Adipose tissue (tissue), 3 donors: ENCODE data around the gene CYP4A11. TPM values are rescaled to one million over a fixed set of nuclear protein-coding genes. Genes with fewer than 3 reads are reported as not detected.
"Not testable (repeated sequence)": the region's sequence is repeated elsewhere in the genome, so short reads cannot be mapped to it uniquely, and the experiment has no call there.

ENCODE experiments used
- H3K27ac ChIP-seq: one replicate; pipeline ENCODE4 v1.5.1; 2013; ENCODE audit warnings: low read depth, low read length
- WGBS, 3 donors: extraction: QIAGEN DNeasy Blood & Tissue Kit; methylation state at CpG; one replicate each; pipeline ENCODE4 v1.1.7; 2013; 5-methylcytosine and 5-hydroxymethylcytosine counted together
- polyA plus RNA-seq, 3 donors: library from polyadenylated mRNA; stranded (reverse); fragments of 200-250 nt; gene quantifications; one replicate each; pipeline ENCODE4 v1.2.3, GENCODE V29; 2013
- donor health status: healthy with polysubstance abuse.
- donor health status: Bipolar disorder and iron deficiency.
- donor health status: healthy.

CYP4A11 gene, protein sequence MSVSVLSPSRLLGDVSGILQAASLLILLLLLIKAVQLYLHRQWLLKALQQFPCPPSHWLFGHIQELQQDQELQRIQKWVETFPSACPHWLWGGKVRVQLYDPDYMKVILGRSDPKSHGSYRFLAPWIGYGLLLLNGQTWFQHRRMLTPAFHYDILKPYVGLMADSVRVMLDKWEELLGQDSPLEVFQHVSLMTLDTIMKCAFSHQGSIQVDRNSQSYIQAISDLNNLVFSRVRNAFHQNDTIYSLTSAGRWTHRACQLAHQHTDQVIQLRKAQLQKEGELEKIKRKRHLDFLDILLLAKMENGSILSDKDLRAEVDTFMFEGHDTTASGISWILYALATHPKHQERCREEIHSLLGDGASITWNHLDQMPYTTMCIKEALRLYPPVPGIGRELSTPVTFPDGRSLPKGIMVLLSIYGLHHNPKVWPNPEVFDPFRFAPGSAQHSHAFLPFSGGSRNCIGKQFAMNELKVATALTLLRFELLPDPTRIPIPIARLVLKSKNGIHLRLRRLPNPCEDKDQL
- polyA plus RNA-seq: under 1 TPM in 1 of 3 donors, not detected in 2; 0.03 TPM

DNA sequence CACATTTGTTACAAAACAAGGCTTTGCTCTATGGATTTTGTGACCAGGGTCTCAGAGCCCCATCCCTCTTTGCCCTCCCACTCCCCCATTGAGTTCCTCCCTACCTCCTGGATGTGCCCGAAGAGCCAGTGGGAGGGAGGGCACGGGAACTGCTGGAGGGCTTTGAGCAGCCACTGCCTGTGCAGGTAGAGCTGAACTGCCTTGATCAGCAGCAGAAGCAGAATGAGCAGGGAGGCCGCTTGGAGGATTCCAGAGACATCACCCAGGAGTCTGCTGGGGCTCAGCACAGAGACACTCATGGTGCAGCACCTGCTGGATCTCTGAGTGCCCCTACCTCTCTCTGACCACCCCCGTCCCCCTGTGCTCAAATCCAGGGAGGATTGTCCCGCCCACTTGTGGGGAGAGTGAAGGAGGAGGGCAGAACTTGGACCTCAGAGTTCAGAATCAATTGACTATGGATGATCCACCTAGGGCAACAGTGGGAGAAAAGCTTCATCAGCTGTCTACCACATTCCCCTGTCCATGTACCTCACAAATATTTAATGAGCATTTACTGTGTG, at the start of gene CYP4A11:
TSS of gene CYP4A11 (minus strand) at position 342 of the 560 bp plus-strand sequence. CDS start at position 299, 43 bp downstream.
- WGBS, 3 donors: 66 to 77% (median 72%) methylated on average over 5 of the region's 5 CpGs
- no peak within 1 kb of the TSS for H3K27ac ChIP-seq

DNA sequence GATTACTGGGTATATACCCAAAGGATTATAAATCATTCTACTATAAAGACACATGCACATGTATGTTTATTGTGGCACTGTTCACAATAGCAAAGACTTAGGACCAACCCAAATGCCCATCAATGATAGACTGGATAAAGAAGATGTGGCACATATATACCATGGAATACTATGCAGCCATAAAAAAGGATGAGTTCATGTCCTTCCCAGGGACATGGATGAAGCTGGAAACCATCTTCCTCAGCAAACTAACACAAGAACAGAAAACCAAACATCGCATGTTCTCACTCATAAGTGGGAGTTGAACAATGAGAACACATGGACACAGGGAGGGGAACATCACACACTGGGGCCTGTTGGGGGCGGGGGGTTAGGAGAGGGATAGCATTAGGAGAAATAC, 49.3 kb upstream of the CYP4A11 start:
- not testable (repeated sequence) for H3K27ac ChIP-seq
- 77 to 93% (median 87%) methylated on average over 2 of the region's 2 CpGs for WGBS, 3 donors

DNA sequence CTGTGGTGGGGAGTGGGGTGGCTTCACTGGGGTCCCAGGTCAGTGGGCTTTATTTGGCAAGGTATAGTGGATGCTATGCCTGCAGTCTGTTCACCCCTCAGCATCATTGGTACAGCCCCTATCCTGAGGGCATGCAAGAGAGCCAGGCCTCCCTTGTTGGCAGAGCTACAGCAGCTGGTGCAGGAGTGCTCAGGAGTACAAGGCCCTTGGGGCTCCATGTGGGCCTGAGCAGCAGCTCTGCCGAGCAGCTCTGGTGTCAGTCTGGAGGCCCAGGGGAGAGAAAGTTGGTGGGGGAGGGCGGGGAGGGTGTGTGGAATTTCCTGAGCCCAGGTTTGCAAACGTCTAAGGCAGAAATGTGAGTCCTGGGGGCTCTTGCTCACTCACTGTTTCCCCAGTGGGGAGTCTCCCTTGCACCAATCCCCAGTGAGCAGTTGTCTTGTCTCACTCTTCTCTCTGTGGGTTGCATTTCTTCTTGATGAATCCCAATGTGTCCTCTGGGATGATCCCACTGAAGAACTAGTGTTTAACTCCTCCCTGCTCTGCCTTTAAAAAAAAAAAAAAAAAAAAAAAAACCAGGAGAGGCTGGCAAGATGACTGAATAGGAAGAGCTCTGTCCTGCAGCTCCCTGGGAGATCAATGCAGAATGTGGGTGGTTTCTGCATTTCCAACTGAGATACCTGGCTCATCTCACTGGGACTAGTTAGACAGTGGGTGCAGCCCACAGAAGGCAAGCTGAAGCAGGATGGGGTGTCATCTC, 42.7 kb upstream of the CYP4A11 start:
- WGBS, 3 donors: 35 to 43% (median 39%) methylated on average over 3 of the region's 3 CpGs
- no peak overlapping the region for H3K27ac ChIP-seq

DNA sequence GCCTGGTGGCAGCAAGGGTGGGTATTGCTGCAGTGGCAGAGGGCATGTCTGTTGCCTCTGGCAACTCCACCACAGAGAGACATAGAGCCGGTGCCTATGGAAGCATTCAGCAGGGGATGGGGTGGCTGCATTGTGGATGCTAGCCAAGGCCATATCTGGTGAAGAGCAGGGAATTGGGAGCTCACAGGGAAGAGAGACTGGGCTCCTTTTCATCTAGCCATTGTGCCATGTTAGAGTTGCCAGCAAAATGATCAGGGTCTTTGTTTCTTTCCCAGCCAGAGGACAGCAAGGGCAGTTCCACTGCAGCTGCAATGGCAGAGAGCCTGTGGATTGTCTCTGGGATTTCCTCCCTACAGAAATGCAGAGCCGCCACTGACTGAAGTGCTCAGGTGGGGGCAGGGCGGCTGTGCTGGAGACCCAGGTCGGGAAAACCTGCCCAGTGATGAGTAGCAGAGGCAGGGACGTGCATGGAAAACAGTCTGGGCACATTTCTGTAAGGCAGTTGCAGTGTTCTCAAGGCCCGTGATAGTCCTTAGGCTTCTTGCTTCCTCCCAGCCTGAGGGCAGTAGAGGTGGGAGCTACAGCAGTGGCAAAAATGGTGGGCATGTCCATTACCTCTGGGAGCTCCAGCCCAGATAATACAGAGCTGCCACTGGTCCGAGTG, 42.0 kb upstream of the CYP4A11 start:
- WGBS, 3 donors: 43 to 52% (median 50%) methylated on average over 7 of the region's 7 CpGs
- no peak overlapping the region for H3K27ac ChIP-seq

DNA sequence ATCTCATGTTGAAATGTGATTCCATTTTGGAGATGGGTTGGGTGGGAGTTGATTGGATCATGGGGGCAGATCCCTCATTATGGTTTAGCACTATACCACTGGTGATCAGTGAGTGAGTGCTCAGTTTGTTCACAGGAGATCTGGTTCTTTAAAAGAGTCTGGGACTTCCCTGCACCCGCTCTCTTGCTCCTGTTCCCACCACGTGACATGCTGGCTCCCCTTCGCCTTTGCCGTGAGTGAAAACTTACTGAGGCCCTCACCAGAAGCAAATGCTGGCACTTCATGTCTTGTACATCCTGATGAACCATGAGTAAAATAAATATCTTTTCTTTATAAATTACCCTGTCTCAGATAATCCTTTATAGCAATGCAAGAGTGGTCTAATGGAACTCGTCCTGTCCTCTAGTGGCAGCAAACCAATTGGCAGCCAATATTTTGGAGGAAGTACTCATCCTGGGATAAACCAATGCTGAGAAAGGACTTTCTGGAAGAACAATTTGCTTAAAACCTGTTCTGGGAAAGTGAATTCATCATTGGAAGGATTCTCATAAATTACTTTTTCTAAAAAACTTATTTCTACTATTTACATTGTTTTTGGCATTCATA, 27.8 kb upstream of the CYP4A11 start:
- WGBS, 3 donors: 68 to 71% (median 69%) methylated on average over 5 of the region's 5 CpGs

DNA sequence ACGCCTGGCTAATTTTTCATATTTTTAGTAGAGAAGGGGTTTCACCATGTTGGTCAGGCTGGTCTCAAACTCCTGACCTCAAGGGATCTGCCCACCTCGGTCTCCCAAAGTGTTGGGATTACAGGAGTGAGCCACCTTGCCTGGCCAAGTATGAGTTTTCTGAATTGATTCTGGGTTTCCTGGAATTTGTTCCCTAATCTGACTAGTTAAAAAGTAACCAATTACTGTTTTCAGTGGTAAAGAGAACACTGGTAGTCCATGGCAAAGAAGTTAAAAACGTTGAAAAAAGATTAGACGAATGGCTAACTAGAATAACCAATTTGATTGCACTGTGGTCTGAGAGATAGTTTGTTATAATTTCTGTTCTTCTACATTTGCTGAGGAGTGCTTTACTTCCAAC, 21.0 kb upstream of the CYP4A11 start:
- WGBS, 3 donors: 44 to 66% (median 65%) methylated on average over 4 of the region's 4 CpGs
- H3K27ac ChIP-seq: not testable (repeated sequence)

More for the DNA sequence above, 27.8 kb upstream of the CYP4A11 start:
- no peak overlapping the region for H3K27ac ChIP-seq

DNA sequence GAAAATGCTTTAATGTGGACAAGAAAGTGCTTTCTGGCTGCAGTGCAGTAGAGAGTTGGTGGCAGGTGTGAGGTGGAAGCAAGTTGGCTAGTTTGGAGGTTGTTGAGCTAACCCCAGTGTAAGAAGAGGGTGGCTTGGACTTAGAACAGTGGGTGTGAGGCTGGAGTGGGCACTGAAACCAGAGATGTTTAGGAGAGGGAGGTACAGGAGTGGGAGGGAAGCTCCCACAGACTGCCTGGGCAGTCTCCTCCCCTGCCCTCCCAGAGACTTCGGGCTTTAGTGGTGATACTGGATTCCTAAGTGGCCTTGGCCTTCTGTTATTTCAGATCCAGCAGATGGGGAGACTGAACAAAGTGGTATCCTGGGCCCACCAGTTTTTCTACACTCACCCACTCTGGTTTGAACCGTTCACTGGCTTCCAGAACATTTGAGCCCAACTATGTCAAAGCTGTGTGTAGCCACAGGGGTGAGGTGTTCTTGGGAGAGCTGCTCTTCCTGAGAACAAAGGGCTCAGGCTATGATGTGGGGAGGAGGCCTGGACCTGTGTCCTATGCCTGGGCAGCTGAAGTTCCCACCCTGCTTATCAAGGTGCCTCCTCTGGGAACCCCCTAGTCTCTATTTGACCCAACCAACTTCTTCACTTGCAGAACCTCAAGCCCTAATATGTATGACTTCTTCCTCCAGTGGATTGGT, 19.9 kb upstream of the CYP4A11 start:
- H3K27ac ChIP-seq: no peak overlapping the region
- 81 to 86% (median 82%) methylated on average over 2 of the region's 2 CpGs for WGBS, 3 donors

DNA sequence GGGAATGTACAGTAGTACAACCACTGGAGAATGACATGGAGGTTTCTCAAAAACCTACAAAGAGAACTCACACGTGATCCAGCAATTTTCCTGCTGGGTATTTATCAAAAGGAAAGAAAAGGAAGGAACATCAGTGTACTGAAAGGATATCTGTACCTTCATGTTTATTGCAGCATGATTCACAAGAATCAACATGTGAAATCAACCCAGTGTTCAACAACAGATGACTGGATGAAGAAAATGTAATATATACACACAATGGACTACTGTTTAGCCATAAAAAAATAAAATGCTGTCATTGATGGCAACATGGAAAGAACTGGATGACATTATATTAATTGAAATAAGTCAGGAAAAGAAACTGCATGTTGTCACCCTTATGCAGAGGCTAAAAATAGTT, 19.0 kb upstream of the CYP4A11 start:
- H3K27ac ChIP-seq: no peak overlapping the region
- WGBS, 3 donors: 36 to 50% (median 44%) methylated on average over 1 of the region's 1 CpG

DNA sequence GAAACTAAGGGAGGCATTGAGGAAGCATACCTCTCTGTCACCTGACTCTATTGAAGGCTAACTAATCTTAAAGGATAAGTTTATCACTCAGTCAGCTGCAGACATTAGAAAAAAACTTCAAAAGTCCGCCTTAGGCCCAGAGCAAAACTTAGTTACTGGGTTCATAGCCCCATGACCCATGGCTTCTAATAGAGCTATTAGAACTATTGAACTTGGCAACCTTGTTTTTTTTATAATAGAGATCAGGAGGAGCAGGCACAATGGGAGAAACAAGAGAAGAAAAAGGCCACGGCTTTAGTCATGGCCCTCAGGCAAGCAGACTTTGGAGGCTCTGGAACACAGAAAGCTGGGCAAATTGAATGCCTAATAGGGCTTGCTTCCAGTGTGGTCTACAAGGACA, 13.8 kb upstream of the CYP4A11 start:
- not testable (repeated sequence) for H3K27ac ChIP-seq
- WGBS, 3 donors: 75 to 85% (median 82%) methylated on average over 2 of the region's 2 CpGs

DNA sequence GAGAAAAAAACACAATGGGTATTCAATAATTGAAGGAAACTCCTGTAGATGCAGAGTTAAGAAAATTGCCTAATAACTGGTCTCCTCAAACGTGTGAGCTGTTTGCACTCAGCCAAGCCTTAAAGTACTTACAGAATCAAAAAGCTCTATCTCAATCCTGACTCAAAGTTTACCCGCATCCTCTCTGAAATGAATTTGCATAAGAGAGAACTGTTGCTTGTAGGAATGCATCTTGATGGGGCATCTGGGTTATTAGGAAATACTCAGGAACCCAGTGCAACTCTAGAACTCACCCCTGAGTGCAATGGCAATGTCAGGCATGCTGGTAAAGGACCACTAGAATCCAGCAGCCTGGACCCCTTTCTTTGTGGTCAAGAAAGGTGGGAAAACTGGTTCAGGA, 12.6 kb upstream of the CYP4A11 start:
- H3K27ac ChIP-seq: not testable (repeated sequence)
- 40 to 66% (median 52%) methylated on average over 2 of the region's 2 CpGs for WGBS, 3 donors

DNA sequence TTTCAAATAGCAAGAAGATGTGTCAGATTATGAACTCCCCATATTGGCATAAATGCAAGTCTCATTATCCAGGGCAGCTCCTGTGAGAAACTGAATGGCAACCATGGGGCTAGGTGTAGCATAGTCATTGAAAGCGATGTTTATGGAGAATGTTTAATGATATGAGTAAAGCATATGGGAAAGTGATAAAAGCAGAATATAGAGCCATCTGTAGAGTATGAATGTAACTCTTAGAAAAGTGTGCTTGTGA, 8.1 kb upstream of the CYP4A11 start:
- 98 to 100% (median 100%) methylated on average over 1 of the region's 1 CpG for WGBS, 3 donors

DNA sequence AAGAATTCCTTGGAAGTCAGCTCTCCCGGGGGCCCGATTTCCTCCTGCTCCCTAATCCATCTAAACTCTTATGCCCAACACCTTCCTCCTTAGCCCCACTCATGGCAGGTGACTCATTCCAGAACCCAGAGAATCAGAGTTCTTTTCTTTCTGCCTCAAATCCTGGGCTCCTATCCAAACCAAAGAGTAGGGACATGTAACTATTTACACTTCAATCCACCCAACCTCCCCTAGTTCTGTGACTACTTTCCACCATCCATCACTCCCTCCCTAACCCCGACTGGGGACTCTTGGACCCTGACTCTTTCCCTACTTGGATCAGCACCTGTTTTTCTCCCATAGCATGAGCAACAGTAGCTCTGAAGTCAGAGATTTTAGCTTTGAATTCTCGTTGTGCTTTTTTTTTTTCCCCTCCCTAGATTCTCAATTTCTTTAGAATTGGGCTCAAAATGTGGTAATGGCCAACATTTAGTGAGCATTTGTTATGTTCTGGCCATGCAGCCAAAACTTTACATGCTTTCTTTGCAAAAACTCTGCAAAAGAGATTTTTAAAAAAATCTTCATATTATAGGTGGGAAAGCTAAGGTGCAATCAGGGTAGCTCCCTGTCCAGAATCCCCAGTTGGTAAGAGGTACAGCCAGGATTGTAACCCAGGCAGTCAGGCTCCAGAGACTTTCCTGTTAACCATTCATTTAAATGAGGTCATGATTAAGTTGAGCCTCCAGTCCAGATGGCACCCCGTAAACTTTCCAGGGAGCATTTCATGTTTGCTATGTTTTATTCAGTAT, 7.5 kb upstream of the CYP4A11 start:
- WGBS, 3 donors: 38 to 46% (median 45%) methylated on average over 4 to 5 of the region's 5 CpGs

More for the DNA sequence above, 8.1 kb upstream of the CYP4A11 start:
- not testable (repeated sequence) for H3K27ac ChIP-seq

DNA sequence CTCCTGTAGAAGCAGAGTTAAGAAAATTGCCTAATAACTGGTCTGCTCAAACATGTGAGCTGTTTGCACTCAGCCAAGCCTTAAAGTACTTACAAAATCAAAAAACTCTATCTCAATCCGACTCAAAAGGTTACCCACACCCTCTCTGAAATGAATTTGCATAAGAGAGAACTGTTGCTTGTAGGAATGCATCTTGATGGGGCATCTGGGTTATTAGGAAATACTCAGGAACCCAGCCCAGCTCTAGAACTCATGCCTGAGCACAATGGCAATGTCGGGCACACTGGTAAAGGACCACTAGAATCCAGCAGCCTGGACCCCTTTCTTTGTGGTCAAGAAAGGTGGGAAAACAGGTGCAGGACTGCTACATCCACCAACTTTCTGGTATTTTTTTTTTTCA, 6.4 kb upstream of the CYP4A11 start:
- WGBS, 3 donors: 36 to 50% (median 40%) methylated on average over 2 of the region's 2 CpGs
- not testable (repeated sequence) for H3K27ac ChIP-seq

More for the DNA sequence above, 7.5 kb upstream of the CYP4A11 start:
- no peak overlapping the region for H3K27ac ChIP-seq

DNA sequence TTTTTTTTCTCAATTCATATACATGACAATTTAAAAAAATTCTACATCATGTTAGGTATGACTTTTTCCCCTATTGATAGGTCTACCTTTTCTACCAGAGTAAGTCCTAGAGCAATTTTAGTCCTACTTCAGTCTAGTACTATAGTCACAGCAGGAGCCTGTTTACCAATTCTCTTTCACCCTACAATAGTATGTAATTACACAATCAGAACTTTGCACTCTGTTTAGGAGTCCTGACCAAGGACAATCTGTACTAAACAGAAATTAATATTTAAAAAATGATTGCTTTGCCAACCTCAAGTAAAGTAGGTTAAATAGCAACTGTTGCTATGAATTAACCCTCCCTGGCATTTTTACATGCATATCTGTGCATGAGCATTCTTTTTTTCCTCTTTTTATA, 810 bp upstream of the CYP4A11 start:
- no peak overlapping the region for H3K27ac ChIP-seq

DNA sequence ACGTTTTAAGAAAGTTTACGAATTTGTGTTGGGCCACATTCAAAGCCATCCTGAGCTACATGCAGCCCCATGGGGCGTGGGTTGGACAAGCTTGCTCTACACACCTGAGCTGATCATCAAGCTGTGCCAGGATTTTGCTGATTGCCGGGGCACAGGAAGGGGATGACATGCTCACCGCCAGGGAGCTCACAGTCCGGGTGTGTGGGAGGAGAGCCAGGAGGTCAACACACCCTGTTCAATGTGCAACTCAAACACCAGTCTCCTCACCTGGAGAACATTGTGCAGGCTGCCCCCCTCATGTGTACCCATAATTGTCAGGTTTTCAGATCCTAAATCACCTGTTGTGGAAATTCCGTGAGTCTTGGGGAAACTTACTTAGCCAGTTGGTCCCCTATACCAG, 969 bp downstream of the CYP4A11 start:
- H3K27ac ChIP-seq: no peak overlapping the region
- 60 to 75% (median 69%) methylated on average over 7 of the region's 7 CpGs for whole genome bisulfite sequencing, 3 donors

DNA sequence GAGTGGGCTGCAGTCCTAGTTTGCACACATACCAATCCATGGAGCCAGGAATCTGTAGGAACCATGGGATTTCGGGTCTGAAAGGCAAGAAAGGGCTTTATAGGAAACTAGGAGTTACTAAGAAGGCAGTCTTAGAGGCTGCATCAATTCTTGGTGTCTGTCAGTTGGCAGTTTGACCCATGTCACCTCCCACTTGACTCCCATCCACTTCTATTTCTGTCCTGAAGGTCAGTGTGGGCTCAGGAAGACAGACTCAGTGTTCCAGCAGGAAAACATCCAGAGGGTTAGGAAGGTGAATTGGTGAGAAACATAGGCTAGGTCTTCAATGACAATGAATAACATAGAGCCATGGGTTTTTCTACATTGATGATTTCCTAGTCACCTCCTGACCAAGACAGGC, 4.0 kb downstream of the CYP4A11 start:
- WGBS, 3 donors: 35 to 47% (median 43%) methylated on average over 1 of the region's 1 CpG
- no peak overlapping the region for H3K27ac ChIP-seq

DNA sequence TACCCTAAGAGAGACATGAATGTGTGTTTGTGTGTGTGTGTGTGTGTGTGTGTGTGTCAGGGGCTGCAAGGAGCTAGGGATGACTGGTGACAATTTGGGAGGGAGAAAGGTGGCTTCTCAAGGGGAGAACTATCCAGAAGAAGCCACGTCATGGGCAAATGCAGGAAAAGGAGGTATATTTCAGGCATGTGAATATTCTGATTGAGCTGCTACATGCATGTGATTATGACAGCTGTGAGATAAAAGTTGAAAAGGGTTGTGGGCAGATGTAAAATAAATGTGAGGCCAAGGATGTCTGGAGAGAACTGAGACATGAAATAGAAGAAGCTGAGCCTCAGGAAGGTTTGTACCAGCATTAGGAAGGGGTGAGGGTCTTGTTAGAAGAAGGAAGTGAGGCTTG, 4.5 kb downstream of the CYP4A11 start:
- WGBS, 3 donors: 63 to 78% (median 77%) methylated on average over 1 of the region's 1 CpG
- H3K27ac ChIP-seq: no peak overlapping the region
